Activated T-helper 9 cell treated with anti-CD3 and anti-CD28 coated beads, Interleukin-2, amount 50 U/mL, for 16 hours (primary cell): ENCODE results near the gene CFAP210.

Source experiments
- DNase-seq: peaks from one replicate; pipeline ENCODE4 v3.0.0-alpha.2; 2020; ENCODE audit warnings: low read depth

The CFAP210 gene, protein sequence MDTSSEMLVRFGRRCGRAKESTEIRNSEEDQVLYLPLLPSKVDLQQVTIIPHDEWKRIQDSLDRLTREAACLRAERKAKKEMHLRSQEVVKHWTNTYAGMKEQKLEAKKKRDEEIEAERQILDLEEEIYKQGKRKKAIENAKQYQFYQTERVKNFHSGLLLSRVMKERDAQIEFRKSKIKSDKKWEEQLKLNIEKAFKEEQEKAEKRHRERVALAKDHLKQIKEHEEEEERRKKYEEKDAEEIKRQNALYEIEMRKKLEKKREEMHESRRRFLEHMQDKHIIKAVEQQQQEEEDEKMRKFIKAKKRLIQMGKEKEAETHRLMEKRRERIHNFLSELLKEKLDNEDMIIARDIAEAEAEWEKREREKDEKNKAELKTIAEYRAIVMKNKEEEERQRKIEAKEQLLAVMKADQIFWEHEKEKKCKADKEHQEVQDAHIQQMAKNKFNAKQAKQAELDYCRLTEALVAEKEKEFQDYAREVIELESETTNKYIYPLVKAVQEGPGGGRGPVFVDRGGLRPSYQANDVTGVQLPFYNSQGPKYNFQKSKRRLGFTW

DNA sequence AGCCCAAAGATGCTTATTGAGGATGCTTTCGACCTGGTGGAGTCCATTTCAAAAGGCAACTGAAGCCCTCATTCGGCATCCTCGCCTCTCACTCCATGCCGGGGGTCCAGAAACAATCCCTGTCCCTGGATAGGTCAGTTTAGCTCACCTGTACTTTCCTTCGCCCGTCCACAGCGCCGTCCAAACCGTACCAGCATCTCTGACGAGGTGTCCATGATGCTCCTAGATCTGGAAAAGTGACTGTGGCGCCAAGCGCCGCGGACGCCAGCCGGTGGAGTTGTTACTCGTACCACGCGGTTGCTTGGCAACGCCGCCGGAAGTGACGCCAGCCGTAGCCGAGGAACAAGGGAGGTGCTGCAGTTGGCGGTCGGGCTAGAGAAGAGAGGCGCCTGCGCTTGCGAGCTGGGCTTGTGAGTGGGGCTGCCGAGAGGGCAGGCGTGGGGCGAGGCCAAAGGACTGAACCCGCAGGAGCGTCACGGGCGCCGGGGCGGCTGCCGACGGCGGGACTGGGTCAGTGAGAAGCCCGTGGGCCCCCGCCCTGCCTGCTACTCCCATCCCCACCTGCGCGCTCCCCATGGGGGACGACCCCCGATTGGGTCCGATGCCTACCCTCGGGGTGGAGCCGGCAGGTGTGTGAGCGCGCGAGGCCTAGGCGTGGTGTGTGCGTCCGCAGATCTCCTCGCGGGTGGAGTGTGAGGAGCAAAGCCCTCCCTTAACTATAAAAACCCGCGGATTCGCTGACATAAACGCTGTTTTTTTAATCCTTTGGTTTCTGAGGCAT lies at the start of gene CFAP210, which contains the start of gene PHOSPHO2:
CFAP210 (minus strand) TSS at position 293 of the 781 bp plus-strand sequence; CDS start at position 215, 78 bp downstream.
PHOSPHO2 (plus strand) TSS at position 357 of the 781 bp plus-strand sequence. CDS start 6,503 bp downstream, outside the sequence.
- DNase-seq, result peak; percentile 98

DNA sequence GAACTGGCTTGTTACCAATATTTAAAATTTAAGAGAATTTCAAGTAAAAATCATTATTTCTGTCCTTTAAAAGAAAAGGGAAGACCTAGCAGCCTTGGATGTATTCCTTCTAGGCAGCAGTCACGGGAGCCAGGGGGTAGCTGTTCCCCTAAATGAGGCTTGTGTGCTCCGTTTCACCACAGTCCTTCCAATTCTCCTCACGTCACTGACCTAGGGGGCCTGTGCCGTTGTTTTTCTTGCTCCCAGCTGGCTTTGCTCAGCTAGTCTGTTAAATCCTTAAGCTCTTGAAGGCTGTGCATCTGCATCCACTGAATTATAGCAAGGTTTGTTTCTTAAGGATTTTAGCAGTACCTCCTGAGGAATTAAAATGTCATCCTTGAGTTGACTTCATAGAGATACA lies 49.3 kb upstream of the CFAP210 start:
- DNase-seq, result no peak

DNA sequence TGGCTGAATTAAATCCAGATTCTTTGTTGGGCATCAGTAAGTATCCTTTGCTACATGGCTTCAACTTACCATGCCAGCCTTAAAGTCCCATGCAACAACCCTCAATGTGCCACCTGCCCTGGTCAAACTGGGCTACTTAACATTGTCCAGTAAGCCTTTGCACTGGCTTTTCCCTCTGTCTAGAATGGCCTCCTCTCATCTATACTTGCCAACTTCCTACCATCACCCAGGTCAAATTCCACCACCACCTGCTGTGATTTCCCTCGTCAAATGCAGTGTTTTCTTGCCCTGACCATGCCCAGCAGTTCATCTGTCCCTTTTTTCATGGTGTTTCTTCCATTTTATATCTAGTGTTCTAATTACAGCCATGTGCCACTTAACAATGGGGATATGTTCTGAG lies 45.1 kb upstream of the CFAP210 start:
- no peak for DNase-seq

DNA sequence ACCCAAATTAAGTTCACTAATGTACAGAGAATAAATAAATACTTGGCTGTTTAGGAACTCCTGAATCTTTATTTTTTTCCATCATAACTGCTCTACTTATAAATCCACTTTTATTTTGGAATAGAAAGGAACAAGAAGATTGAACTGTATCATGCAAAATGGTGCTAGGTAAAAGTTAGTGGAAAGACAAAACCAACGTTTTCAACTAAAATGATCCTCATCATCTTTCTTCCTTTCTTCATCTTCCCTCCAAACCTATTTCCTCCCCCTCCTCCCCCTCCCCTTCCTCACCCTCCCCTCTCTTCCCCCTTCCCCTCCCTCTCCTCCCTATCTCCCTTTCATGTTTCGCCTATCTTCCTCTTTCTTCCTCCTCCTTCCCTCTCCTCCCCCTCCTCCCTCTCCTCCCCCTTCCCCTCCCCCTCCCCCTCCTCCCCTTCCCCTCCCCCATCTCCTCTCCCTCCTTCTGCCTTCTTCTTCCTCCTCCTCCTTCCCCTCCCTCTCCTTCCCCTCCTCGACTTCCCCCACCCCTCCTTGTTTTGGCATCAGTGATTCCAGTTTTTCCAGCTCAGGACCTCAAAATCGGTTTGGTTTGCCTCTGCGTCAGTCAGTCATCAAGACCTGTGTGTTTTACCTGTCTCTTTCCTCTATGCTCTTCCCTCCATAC lies 44.5 kb upstream of the CFAP210 start:
- DNase-seq, result no peak

DNA sequence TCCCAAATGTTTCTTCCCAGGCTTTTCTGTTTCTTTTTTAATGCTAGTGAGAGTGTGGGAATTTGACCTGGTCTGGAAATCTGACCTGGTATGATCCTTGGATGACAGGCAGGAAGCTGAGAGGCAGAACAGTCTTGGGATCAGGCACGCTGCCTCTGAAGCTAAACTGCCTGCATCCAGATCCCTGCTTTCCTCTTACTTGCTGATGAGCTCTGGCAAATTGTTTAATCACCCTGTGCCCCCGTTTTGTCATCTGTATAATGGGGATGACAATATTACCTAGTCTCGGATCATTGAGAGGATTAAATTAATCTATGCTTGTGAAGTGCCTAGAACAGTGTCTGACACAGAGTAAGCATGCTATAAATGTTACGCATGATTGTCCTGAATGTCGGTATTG lies 42.7 kb upstream of the CFAP210 start:
- no peak for DNase-seq

DNA sequence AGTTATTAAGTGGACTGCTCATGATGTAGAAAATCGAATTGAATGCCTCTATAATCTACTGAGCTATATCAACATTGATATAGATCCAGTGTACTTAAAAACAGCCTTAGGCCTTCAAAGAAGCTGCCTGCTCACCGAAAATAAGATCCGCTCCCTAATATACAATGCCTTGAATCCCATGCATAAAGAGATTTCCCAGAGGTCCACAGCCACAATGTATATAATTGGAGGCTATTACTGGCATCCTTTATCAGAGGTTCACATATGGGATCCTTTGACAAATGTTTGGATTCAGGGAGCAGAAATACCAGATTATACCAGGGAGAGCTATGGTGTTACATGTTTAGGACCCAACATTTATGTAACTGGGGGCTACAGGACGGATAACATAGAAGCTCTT lies 41.4 kb upstream of the CFAP210 start:
- no peak for DNase-seq

DNA sequence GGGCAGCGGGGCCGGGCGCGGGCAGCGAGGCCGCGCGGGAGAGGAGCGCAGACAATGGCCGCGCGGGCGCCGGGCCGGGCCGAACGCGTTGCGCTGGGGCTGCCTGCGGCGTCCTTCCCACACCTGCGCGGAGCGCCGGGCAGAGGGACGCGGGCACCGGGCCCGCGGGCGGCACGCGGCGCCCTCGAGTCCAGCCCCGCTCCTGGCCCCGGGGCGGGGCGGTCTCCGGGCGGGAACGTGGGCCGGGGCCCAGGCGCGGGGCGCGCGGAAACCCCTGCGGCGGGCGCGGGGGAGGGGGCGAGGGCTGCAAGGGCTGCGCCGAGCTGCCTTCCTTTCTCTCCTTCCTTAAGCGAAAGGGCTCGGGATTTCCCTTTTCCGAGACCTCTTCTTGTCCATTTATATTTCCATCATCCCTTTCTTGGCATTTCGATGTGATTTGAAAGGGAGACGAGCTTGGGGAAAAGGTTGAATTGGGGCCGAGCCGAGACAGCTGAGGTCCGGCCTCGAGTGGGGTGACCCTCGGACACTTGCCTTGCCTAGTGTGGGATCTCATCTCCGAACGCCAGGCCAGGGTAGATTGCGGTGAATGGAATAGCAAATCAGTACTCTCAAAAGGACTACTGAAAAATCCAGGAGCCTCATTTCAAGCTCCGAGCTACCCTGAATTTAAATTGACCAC lies 40.1 kb upstream of the CFAP210 start:
- no peak for DNase-seq

DNA sequence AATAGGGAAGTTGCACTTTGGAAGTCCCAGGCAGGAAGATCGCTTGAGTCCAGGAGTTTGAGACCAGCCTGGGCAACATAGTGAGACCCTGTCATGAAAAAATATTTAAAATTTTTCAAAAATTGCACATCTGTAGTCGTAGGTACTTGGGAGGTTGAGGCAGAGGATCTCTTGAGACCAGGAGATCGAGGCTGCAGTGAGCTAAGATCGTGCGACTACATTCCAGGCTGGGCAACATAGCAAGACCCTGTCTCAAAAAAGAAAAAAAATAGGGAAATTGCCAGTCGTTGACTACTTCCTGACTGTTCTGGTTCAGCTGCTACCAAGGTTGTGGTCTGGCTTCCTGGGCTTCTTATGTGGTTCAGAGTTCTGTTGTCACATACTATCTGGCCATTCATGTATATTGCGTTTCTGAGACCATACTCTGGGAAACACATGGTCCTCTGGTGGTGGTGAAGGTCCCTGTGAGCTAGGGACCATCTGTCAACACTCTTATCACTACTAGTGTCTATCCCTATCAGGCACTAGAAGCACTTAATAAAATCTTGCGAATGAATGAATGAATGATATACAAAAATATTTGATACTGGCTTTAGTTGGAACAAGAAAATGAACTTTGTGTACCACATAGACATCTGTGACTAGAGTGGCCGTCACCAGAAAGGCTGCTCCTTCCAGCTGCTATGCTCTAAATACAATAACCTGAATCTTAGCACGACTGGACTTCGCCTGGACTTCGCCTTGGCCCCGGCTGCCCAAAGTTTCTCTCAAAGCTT lies 38.6 kb upstream of the CFAP210 start:
- DNase-seq, result no peak

DNA sequence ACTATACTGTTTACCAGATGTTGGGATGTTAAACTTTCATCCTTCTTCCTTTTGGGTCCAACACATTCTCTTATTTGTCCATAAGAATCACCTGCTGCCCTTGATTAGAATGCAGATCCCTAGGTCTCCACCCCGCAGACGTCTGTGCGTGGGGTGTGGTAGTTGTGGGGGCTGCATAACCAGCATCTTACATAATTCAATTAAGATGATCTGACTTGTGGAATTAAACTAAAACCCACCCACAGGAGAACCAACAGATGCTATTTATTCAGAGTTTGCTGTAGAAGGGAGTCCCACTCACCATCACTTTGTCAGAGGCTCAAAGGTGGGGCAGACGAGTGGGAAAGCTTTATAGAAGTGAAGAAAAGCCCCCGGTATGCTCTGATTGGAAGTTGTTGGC lies 37.9 kb upstream of the CFAP210 start:
- no peak for DNase-seq

DNA sequence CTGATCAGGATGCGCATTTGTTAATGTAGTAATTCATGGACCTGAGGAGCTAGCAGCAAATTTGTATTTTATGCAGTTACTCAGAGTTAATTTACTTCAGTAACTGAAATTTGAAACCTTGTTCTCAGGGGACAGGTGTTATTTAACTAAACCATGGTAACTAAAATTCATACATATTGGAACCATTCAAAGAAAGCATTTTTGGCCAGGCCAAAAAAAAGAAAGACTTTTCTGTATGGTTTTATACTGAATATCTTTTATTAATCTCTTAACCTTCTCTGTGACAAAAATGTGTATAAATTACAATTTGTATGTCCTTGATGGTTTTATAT lies 35.0 kb upstream of the CFAP210 start:
- DNase-seq, result no peak

DNA sequence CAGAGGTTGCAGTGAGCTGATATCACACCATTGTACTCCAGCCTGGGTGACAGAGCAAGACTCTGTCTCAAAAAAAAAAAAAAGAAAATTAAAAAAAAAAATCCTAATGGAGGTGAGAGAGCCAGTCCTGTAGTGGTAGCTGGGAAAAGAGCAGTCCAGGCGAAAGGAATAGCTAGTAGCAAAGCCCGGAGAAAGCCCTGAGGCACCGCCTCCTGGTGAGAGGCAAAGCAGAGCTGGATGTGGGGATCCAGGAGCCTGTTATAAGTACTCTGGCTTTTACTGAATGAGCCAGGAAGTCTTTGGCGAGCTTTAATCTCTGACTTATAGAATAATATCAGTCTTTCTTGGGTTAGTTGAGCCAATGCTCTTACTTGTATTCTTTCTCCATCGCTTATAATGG lies 32.9 kb upstream of the CFAP210 start:
- no peak for DNase-seq

DNA sequence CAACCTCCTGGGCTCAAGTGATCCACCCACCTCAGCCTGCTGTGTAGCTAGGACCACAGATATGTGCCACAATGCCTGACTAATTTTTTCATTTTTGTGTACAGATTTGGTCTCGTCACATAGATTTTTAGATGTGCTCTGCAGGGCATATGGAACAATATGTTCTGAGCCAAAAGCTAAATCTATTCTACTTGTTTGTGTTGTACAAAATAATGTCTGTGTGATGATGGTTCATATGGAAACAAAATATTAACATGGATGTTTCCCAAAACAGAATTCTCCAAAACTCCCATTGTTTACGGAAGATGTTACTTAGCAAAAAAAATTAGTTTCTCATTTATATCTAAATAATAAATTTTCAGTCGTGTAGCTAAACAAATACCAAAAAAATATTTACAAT lies 26.8 kb upstream of the CFAP210 start:
- DNase-seq, result no peak

DNA sequence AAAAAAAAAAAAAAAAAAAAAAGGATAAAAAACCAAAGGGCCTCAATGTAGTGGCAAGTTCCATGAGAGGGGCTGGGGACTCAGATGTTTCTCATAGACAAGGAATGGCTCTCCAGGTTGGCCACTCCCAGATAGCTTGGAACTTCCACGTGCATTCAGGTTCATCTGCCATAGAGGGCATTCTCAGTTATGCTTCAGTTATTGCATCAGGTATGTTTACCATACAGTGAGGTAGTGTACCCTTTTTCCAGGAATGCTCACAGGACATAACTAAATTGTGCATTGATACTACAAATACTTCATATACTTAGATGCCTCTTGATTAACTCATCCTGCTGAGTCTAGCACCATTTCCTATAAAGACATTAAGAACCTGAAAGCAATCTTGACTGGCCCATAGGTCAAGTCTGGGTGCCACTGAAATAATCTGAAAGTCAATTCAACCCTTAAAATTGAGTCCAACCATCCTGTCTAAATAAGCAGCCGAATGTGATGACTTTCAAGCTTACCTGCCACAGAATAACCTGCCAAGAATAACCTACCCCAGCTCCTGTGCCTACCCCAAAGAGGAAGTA lies 24.8 kb upstream of the CFAP210 start:
- DNase-seq, result no peak

DNA sequence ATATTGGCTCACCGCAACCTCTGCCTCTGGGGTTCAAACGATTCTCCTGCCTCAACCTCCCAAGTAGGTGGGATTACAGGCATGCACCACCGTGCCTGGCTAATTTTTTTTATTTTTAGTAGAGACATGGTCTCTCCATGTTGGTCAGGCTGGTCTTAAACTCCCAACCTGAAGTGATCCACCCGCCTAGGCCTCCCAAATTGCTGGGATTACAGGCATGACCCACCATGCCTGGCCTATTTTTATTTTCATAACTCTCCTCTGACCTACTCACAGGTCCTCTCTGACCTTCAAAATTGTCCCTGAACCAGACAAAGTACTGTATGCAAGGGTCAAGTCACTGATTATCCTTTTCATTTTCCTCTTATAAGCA lies 23.5 kb upstream of the CFAP210 start:
- no peak for DNase-seq

DNA sequence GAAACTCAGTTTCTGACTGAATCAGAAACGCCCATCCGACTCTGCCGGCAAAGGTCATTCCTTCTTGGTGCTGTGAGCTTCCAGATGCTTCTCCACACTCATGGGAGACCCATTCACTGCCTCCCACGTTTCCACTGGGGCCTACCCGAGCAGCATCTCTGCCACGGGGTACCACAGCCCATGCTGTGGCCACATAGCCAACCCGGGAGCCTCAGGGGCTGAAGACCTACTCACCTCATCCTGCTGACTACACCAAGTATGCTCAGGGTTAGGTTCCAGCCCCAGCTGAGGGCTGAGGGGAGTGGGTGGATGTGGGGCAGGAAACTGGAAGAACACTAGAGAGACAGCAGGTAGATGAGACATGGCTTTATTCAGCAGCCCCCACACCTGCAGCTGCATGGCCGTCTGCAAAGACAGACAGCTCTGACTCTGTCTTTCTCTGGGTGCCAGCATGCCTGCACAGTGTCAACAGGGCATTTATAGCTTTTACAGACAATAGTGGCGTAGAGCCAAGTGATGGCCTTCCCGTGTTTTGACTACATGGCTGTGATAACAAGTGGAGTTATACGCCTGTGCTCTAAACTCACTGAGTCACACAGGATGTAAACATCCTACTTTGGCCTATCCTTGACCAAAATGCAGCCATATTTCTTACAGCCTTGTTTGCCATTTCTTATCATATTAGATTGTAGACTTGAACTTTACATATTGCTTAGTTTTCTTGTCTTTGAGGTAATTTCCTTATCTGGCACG lies 22.9 kb upstream of the CFAP210 start:
- no peak for DNase-seq

DNA sequence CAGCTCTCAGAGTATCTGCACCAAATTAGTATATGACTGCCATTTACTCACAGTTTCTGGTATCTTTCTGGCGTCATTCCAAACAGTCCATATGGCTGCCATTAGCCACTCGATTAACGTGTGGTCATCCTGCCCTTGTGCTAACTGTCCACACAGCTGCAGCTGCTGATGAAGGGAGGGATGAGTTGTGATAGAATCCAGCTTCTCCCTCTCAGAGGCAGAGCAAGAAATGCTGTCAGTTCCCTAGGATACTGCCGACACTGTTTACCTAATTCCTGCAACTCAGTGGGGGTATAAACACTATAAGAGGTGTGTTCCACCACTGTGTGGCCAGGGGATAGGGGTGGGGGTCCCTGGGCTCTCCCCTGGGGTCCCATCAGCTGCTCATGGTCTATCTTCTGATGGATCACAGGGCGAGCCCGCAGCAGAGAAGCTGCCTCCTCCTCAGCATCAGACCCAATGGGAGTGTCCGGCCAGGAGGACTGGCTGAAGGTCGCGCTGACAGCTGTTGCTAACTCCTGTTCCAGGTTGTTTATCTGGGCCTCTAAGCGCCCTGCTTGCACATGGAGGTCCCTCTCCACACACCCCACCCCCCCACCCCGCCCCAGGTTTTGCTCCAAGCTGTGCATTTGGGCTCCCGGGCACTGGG lies 22.2 kb upstream of the CFAP210 start:
- DNase-seq, result no peak

DNA sequence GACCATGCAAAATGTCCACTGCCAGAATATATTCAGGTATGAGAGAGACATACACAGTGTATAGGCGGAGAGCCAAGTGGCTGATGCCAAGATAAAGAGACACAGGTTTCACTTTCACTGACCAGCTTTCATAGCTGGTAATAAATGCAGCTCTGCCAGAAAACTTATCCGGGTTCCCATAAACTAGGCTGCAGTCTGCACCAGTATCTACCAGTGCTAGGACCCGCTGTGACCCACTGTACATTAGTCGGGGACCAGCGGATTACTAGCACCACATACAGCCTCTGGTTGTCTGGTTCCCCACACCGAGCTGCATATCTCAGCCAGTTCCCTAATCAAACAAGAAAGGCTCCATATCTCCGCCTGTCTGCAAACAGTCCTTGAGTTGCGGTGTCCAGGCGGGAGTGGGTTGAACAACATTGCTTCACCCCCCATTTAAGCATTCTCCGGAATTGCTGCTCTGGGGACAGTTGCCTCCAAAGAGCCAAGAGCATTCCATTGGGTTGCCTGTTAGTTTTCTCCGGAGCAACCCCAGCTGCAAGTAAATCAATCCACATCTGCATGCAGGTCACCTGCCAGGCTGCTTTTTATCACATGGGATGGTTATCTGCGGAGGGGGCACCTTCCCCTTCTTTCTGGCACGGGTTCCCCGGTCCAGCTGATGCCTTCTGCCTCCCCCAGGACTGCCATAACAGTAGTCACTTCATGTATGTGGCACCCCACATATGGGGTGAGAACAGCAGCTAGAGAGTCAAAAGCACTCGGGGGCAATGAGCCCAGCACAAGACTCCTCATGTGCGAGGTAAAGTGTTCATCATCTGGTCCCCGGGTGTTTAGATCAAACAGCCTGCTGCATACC lies 21.4 kb upstream of the CFAP210 start:
- DNase-seq, result no peak

DNA sequence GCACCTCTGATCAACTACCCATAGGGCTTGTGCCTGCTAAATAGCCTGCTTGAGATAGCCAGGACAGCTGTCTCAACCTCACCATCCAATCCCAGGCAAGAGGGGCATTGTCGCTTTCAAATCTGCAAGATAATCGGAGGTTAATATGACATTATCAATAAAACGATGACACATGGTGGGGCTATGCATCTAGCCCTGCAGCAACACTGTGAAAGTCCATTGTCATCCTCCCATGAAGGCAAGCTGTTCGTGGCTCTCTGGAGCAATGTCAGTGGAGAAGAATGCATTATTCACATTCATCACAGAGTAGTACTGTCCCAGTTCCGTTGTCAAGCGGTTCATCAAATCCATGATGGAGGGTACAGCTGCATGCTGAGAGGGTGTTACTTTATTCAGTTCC lies 20.5 kb upstream of the CFAP210 start:
- DNase-seq, result no peak

DNA sequence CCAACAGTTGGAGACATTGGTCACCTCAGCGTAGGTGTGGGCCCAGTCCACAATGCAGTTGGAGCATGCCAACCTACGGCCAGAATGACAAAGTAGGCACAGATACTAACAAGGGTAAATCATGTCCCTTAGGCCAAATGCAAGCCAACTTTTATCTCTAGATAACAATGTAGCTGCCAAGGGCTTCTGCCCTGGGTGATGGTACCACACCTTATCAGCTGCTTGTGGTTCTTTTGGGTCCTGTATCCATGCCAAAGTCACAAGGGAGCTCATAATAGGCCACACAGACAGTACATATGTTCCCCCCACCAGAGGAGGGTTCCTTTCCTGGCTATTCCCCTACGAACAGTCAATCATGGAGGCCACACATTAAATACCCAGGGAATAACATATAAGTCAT lies 19.1 kb upstream of the CFAP210 start:
- DNase-seq, result no peak
